HG03095 (cell line): ENCODE results near the gene C6orf15.
A peak's percentile ranks its signal among the peaks of the same experiment; 100 is the strongest.
"Not testable (repeated sequence)": the region's sequence is repeated elsewhere in the genome, so short reads cannot be mapped to it uniquely, and the experiment has no call there.

Experiments used
- ATAC-seq: cut with Tn5 transposase; IDR thresholded peaks from one replicate; pipeline ENCODE4 v1.9.1; 2021; ENCODE audit warnings: moderate library complexity; ENCODE audit not compliant: unreplicated experiment

Gene C6orf15

DNA sequence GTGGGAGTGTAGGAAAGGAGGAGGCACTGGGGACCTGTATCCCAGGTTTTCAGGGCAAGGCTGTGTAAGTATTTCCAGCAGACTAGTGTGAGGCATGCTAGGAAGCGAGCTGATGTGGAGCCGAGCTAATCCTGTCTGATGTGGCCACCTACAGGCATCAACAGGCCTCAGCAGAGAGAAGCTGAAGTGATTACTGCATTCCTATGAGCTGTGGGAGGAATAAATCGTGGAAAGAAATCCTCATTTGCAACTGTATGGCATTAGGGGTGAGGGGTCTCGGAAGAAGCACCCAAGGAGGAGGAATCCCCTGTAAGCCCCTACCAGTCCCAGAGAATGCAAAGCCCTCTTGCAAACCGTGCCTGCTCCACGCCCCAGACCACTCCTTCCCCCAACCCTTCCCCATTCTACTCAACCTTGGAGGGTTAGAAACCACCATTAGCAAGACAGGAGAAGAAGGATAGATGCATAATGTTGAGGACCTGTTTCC, 41.6 kb downstream of the C6orf15 start:
- no peak for ATAC-seq

DNA sequence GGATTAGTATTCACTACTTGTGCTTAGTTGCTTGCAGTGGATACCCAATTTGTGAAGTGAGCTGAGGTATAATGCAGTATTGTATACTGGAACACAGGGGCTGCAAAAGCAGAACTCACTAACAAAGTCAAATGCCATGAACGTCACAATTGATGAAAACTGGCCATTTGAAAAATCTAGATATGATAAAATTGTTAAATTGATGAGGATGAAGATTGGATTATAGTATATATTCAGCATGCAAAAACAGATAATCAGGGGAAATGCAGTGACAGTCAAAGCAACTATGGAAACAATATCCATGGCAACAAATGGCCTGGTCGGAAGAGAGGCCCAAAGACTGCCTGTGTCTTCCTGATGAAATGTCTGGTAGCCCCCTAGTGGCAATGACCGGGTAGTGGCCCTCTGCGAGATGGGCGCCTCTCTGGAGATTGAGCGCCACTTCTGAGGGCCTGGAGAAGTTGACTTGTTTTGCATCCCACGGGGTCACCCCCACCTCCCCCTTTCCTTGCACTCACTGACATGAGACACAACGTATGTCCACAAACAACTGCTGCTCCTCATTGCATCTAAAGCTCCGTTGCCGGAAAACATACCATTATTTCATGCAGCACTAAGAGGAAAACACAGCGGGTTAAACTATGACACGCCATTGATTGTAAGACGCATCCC, 43.6 kb downstream of the C6orf15 start:
- ATAC-seq: peak; percentile 49

DNA sequence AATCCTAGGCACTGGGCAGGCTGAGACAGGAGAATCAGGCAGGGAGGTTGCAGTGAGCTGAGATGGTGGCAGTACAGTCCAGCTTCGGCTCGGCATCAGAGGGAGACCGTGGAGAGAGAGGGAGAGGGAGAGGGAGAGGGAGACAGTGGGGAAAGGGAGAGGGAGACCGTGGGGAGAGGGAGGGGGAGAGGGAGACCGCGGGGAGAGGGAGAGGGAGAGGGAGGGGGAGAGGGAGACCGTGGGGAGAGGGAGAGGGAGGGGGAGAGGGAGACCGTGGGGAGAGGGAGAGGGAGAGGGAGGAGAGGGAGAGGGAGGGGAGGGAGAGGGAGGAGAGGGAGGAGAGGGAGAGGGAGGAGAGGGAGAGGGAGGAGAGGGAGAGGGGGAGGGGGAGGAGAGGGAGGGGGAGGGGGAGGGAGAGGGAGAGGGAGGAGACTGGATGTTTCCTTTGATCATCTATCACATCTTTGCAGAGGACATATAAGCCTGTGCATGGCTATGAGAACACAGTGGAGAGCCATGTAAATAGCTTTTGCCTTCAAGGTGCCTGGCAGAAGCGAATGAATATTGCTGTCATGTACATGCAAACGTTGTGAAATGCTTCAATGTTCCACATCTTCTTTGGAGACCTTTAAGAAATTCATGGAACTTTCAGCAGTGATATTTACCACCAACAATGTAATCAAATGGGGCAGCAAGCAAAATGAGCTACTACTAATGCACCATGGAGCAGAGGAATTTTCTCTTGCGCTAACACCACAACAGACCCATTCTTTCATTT, 44.3 kb downstream of the C6orf15 start:
- ATAC-seq: not testable (repeated sequence)

DNA sequence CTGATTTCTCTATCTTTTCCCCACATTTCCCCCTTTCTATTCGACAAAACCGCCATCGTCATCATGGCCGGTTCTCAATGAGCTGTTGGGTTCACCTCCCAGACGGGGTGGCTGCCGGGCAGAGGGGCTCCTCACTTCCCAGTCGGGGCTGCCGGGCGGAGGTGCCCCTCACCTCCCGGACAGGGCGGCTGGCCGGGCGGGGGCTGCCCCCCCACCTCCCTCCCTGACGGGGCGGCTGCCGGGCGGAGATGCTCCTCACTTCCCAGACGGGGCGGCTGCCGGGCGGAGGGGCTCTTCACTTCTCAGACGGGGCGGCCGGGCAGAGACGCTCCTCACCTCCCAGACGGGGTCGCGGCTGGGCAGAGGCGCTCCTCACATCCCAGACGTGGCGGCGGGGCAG, 45.3 kb downstream of the C6orf15 start:
- ATAC-seq: not testable (repeated sequence)

DNA sequence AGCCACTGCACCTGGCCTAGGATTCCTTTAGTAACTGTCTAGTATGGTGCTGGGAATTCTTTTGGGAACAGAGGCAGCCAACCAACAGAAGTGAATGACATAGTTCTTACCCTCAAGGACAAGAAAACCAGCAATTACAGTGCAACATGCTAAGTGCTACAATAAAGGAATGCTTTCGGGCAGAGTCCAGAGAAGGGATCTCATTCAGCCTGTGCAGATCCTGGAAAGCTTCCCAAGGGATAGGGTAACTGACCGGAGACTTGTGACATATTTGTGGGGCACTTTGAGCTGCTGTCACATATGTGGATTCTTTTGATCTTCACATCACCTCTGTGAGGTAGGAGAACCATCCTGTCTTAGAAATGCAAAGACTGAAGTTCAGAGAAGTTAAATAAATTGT, 46.8 kb downstream of the C6orf15 start:
- ATAC-seq: no peak

DNA sequence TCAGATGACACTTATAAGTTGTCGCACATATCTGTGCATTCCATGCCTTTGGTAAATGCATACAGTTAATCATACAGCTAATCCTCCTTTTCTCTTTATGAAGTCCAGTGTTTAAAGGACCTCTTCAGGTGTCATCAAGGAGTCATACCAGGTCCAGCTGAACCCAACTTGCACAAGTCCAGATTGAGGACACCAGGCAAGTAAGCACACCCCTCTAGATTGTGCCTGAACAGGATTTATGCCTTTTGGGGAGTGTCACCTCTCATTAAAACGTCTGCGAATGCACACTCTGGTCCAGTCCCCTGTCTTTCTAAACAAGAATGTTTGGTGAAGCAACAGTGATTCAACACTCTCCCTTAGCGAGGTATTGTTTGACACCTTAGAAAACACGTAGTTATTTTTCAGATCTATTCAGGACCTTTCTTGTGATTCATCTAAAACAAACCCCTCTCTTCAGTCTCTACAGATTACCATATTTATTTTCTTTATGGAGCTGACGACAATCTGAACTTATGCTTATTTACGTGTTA, 48.4 kb downstream of the C6orf15 start:
- no peak for ATAC-seq
